ENCODE measurements around the gene ST3GAL3. TPM values are rescaled to one million over a fixed set of nuclear protein-coding genes. Genes with fewer than 3 reads are reported as not detected.
A peak's percentile ranks its signal among the peaks of the same experiment; 100 is the strongest.

Gene ST3GAL3
- total and polyA plus RNA-seq, 3 donors from 2014 or later: 42.9 to 62.0 (median 50.7) TPM

- 70 to 96% methylated on average over 4 of the region's 4 CpGs for WGBS, 2 donors
- no peak overlapping the region for H3K4me3 ChIP-seq
- DNase-seq: no peak
- intact Hi-C loops (cut with DNase I; ENCODE audit: low total_unique reads): no loop called here
- no peaks in the 10 kb centered on the region for H3K4me1 ChIP-seq
- no peaks in the 10 kb centered on the region for H3K36me3 ChIP-seq (ENCODE audit: low read depth, missing control alignments)
- H3K9me3 ChIP-seq: no peaks in the 10 kb centered on the region
- no peaks in the 10 kb centered on the region for H3K27me3 ChIP-seq
- H3K27ac ChIP-seq: no peak overlapping the region
- no peak for TF ChIP-seq POLR2A (IDR thresholded peaks at IDR 0.05)
- TF ChIP-seq CTCF (IDR thresholded peaks at IDR 0.05): no peak
Measured at GRCh38 chr1:43924516-43924915, 217.2 kb downstream of the ST3GAL3 start.

- H3K4me3 ChIP-seq: no peak overlapping the region
- no peaks in the 10 kb centered on the region for H3K9me3 ChIP-seq
- intact Hi-C loops (cut with DNase I; ENCODE audit: low total_unique reads): no loop called here
- TF ChIP-seq CTCF (IDR thresholded peaks at IDR 0.05): no peak
- no peak for TF ChIP-seq POLR2A (IDR thresholded peaks at IDR 0.05)
- WGBS, 2 donors: 93 to 95% methylated on average over 9 of the region's 9 CpGs
- no peaks in the 10 kb centered on the region for H3K36me3 ChIP-seq (ENCODE audit: low read depth, missing control alignments)
- H3K4me1 ChIP-seq: no peaks in the 10 kb centered on the region
- no peak overlapping the region for H3K27ac ChIP-seq
- no peak for DNase-seq
- H3K27me3 ChIP-seq: no peaks in the 10 kb centered on the region
Measured at GRCh38 chr1:43925846-43926245, 218.5 kb downstream of the ST3GAL3 start.

GRCh38 chr1:43930168-43930948 lies 223.0 kb downstream of the ST3GAL3 start:
- WGBS, 2 donors: 94% methylated on average over 9 to 10 of the region's 10 CpGs
- Histone ChIP-seq H3K27me3 (no peaks in the 10 kb centered on the region), H3K36me3 (ENCODE audit: low read depth, missing control alignments) (no peaks in the 10 kb centered on the region), H3K4me3 (no peak overlapping the region), H3K27ac (no peak overlapping the region), H3K9me3 (no peaks in the 10 kb centered on the region), H3K4me1 (peaks cover 12% of the 10 kb centered on the region)
- no peak for DNase-seq
- intact Hi-C loops (cut with DNase I; ENCODE audit: low total_unique reads): loop anchor here (10.0 kb wide), 1 partner anchor 396 kb away; the partner anchor contains the start of gene PTPRF
- TF ChIP-seq CTCF (IDR thresholded peaks at IDR 0.05): peak in 1 of 3 experiments; percentile 22
- no peak for TF ChIP-seq POLR2A (IDR thresholded peaks at IDR 0.05)

- WGBS, 2 donors: 68 to 86% methylated on average over 4 of the region's 4 CpGs
- no peak overlapping the region for H3K4me3 ChIP-seq
- DNase-seq: no peak
- H3K27me3 ChIP-seq: no peaks in the 10 kb centered on the region
- H3K27ac ChIP-seq: no peak overlapping the region
- peaks cover 12% of the 10 kb centered on the region for H3K4me1 ChIP-seq
- intact Hi-C loops (cut with DNase I; ENCODE audit: low total_unique reads): loop anchor here (10.0 kb wide), 1 partner anchor 396 kb away; the partner anchor contains the start of gene PTPRF
- H3K9me3 ChIP-seq: no peaks in the 10 kb centered on the region
- TF ChIP-seq POLR2A (IDR thresholded peaks at IDR 0.05): no peak
- TF ChIP-seq CTCF (IDR thresholded peaks at IDR 0.05): no peak
- no peaks in the 10 kb centered on the region for H3K36me3 ChIP-seq (ENCODE audit: low read depth, missing control alignments)
Measured at GRCh38 chr1:43930949-43931275, 223.6 kb downstream of the ST3GAL3 start.

All from testis (tissue), 3 donors.